Esophagus muscularis mucosa (tissue), 4 donors: ENCODE measurements around the gene PPFIBP1.

Experiments used
- EP300 ChIP-seq: sonication (generic); formaldehyde crosslinking; IDR thresholded peaks from one replicate; pipeline ENCODE4 v1.6.1; 2017; ENCODE audit warnings: antibody characterized with exemption
- POLR2A ChIP-seq: fragments of 450-650 bp; IDR thresholded peaks from one replicate; pipeline ENCODE4 v1.6.1; 2017; ENCODE audit warnings: antibody characterized with exemption, moderate library complexity, mild to moderate bottlenecking, low read depth
- POLR2AphosphoS5 ChIP-seq, 2 donors: sonication (generic); formaldehyde crosslinking; IDR thresholded peaks; one replicate each; pipeline ENCODE4 v1.6.1; 2017; ENCODE audit warnings: antibody characterized with exemption in 2 of 2
- TF ChIP-seq, protein P1 (sequence below), 3 experiments: fragments of 200-600 bp in 2 of 3; fragments of 450-650 bp in 1 of 3; sonication (generic) in 2 of 3; IDR thresholded peaks; one replicate each; pipeline ENCODE4 v1.5.1; 2017 to 2019; ENCODE audit warnings: antibody characterized with exemption in 3 of 3, mild to moderate bottlenecking in 2 of 3, moderate library complexity in 1 of 3

DNA sequence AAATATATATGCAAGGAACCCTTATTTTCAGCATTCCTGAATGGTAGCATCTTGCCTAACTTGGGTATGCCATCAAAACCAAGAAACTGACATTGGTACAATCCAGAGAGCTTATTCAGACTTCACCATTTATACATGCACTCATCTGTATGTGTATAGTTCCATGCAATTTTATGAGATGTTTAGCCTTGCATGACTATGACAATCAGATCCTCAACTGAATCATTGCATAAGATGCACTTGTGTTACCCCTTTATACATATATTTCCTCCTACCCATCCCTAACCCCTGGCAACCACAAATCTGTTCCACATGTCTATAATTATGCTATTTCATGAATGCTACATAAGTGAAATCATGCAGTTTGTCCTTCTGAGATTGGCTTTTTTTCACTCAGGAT lies 37.0 kb upstream of the PPFIBP1 start:
- TF ChIP-seq, protein P1, sequence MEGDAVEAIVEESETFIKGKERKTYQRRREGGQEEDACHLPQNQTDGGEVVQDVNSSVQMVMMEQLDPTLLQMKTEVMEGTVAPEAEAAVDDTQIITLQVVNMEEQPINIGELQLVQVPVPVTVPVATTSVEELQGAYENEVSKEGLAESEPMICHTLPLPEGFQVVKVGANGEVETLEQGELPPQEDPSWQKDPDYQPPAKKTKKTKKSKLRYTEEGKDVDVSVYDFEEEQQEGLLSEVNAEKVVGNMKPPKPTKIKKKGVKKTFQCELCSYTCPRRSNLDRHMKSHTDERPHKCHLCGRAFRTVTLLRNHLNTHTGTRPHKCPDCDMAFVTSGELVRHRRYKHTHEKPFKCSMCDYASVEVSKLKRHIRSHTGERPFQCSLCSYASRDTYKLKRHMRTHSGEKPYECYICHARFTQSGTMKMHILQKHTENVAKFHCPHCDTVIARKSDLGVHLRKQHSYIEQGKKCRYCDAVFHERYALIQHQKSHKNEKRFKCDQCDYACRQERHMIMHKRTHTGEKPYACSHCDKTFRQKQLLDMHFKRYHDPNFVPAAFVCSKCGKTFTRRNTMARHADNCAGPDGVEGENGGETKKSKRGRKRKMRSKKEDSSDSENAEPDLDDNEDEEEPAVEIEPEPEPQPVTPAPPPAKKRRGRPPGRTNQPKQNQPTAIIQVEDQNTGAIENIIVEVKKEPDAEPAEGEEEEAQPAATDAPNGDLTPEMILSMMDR (IDR thresholded peaks at IDR 0.05), result no peak
- TF ChIP-seq EP300 (no peak), POLR2A (no peak), POLR2AphosphoS5 (IDR thresholded peaks at IDR 0.05) (no peak)
